ENCODE results near the gene FAM167B. TPM values are rescaled to one million over a fixed set of nuclear protein-coding genes. Genes with fewer than 3 reads are reported as not detected.

FAM167B gene
- total and polyA plus RNA-seq, 2 of the 4 experiments (the other 2 are of a cell fraction), result 0.18 to 0.53 TPM

GRCh38 chr1:32266921-32267591 is 20.0 kb downstream of the FAM167B start:
- WGBS, 2 experiments (ENCODE audit: extremely low coverage in 2 of 2, insufficient read length in 1 of 2), result 23% methylated on average over 5 of the region's 7 CpGs; no CpG with 5 or more reads in 1 of the 2 experiments

More at GRCh38 chr1:32266921-32267591, 20.0 kb downstream of the FAM167B start:
- Histone ChIP-seq H3K23ac (ENCODE audit: low read depth, low read length) (peak overlapping the region; percentile 32; the same call in 1 of the 2 replicates), H3K9ac (ENCODE audit: low read depth, low read length) (peak overlapping the region; percentile 24; the same call in 1 of the 2 replicates), H3K4ac (ENCODE audit: low read depth, low read length) (peak overlapping the region; percentile 73), H4K91ac (ENCODE audit: insufficient read depth, low read depth, low read length) (peak overlapping the region; percentile 67), H3K79me1 (ENCODE audit: low read depth in 1 of 2, low read length in 2 of 2) (no peaks in the 10 kb centered on the region), H2BK15ac (ENCODE audit: low read depth, low read length) (peak overlapping the region; percentile 69; the same call in 2 of the 3 replicates), H3K9me1 (ENCODE audit: insufficient read depth, low read length) (peaks cover 9% of the 10 kb centered on the region; the same call in 1 of the 2 replicates), H3K4me3 (ENCODE audit: insufficient read depth, low read depth, low read length) (no peak overlapping the region), H2BK20ac (ENCODE audit: low read depth, low read length) (peak overlapping the region; percentile 79), H2BK120ac (ENCODE audit: low read depth, low read length) (peak overlapping the region; percentile 74), H3K18ac (ENCODE audit: low read depth, low read length) (peak overlapping the region; percentile 26), H2AFZ (replicated peaks; ENCODE audit: low read length, poor library complexity) (peak overlapping the region; percentile 76), H2AK5ac (ENCODE audit: low read depth, low read length) (peak overlapping the region; percentile 41; the same call in 1 of the 2 replicates), H2AK9ac (replicated peaks; ENCODE audit: low read depth, low read length, poor library complexity) (no peak overlapping the region), H4K8ac (ENCODE audit: low read depth in 2 of 2, low read length in 2 of 2) (peak overlapping the region; percentile 26 to 83), H3K4me1 (ENCODE audit: control insufficient read depth, insufficient read depth, low read length) (peaks cover 8% of the 10 kb centered on the region), H4K5ac (ENCODE audit: low read depth, low read length) (peak overlapping the region; percentile 65), H3K36me3 (ENCODE audit: control insufficient read depth, insufficient read depth, low read length) (no peaks in the 10 kb centered on the region), H4K20me1 (ENCODE audit: insufficient read depth, low read length) (no peaks in the 10 kb centered on the region), H3K9me3 (ENCODE audit: control insufficient read depth, insufficient read depth, low read length) (no peaks in the 10 kb centered on the region), H3K27me3 (ENCODE audit: control insufficient read depth, insufficient read depth, low read length) (no peaks in the 10 kb centered on the region), H3K56ac (ENCODE audit: extremely low read depth, insufficient read depth, low read length) (peak overlapping the region; percentile 83), H3K4me2 (ENCODE audit: low read depth, low read length) (peak overlapping the region; percentile 44), H3K27ac (ENCODE audit: insufficient read depth, low read length) (peak overlapping the region; percentile 81), H2BK5ac (ENCODE audit: low read depth, low read length, poor library complexity, severe bottlenecking) (peak overlapping the region; percentile 71), H3K14ac (replicated peaks; ENCODE audit: low read depth, low read length) (peak overlapping the region; percentile 39)
- BruUV-seq (replicated peaks), result no TSS peak
- dilution Hi-C loops (cut with HindIII; ENCODE audit: low sequenced_read_pairs, unreplicated experiment), result no loop called here
- DNase-seq, result peak; percentile 84
- TF ChIP-seq BHLHE40 (IDR thresholded peaks at IDR 0.05; ENCODE audit: low read depth, low read length) (no peak), SMC3 (IDR thresholded peaks at IDR 0.05; ENCODE audit: low read depth, low read length) (no peak), NFE2L2 (IDR thresholded peaks at IDR 0.05; ENCODE audit: low read depth, low read length) (no peak), MAZ (IDR thresholded peaks at IDR 0.05; ENCODE audit: borderline replicate concordance, low read depth, low read length) (no peak), FOS (IDR thresholded peaks at IDR 0.05; ENCODE audit: low read depth, low read length) (no peak), RAD21 (IDR thresholded peaks at IDR 0.05; ENCODE audit: low read length) (no peak), MAFK (IDR thresholded peaks at IDR 0.05; ENCODE audit: low read depth, low read length) (no peak), MXI1 (IDR thresholded peaks at IDR 0.05; ENCODE audit: borderline replicate concordance, low read depth, low read length) (no peak), CHD1 (IDR thresholded peaks at IDR 0.05; ENCODE audit: low read depth, low read length) (no peak), POLR2A (IDR thresholded peaks at IDR 0.05; ENCODE audit: low read depth, low read length) (no peak), ELK1 (IDR thresholded peaks at IDR 0.05; ENCODE audit: borderline replicate concordance, low read depth, low read length) (no peak), RCOR1 (IDR thresholded peaks at IDR 0.05; ENCODE audit: insufficient replicate concordance, low read length) (no peak)
- TF ChIP-seq, protein P1, sequence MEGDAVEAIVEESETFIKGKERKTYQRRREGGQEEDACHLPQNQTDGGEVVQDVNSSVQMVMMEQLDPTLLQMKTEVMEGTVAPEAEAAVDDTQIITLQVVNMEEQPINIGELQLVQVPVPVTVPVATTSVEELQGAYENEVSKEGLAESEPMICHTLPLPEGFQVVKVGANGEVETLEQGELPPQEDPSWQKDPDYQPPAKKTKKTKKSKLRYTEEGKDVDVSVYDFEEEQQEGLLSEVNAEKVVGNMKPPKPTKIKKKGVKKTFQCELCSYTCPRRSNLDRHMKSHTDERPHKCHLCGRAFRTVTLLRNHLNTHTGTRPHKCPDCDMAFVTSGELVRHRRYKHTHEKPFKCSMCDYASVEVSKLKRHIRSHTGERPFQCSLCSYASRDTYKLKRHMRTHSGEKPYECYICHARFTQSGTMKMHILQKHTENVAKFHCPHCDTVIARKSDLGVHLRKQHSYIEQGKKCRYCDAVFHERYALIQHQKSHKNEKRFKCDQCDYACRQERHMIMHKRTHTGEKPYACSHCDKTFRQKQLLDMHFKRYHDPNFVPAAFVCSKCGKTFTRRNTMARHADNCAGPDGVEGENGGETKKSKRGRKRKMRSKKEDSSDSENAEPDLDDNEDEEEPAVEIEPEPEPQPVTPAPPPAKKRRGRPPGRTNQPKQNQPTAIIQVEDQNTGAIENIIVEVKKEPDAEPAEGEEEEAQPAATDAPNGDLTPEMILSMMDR (conservative IDR thresholded peaks at IDR 0.05; ENCODE audit: low read depth, low read length), result no peak
- TF ChIP-seq, protein P2, sequence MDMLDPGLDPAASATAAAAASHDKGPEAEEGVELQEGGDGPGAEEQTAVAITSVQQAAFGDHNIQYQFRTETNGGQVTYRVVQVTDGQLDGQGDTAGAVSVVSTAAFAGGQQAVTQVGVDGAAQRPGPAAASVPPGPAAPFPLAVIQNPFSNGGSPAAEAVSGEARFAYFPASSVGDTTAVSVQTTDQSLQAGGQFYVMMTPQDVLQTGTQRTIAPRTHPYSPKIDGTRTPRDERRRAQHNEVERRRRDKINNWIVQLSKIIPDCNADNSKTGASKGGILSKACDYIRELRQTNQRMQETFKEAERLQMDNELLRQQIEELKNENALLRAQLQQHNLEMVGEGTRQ (IDR thresholded peaks at IDR 0.05; ENCODE audit: low read depth, low read length), result no peak
- ATAC-seq (ENCODE audit: low read depth), result peak; percentile 84
- CTCF ChIA-PET, result interaction anchor here (0.6 kb wide), 1 partner anchor 128 kb away, joined by 5 read pairs; no protein-coding TSS in a partner anchor
- intact Hi-C loops (cut with micrococcal nuclease), result no loop called here
- in situ Hi-C loops (cut with MboI; ENCODE audit: low sequenced_read_pairs), result no loop called here
- POLR2A ChIA-PET (ENCODE audit: unreplicated experiment), result no interaction called here

Measured in IMR-90 (cell line).